ENCODE data around the gene TPT1.
"Not testable (repeated sequence)": the region's sequence is repeated elsewhere in the genome, so short reads cannot be mapped to it uniquely, and the experiment has no call there.

The TPT1 gene

DNA sequence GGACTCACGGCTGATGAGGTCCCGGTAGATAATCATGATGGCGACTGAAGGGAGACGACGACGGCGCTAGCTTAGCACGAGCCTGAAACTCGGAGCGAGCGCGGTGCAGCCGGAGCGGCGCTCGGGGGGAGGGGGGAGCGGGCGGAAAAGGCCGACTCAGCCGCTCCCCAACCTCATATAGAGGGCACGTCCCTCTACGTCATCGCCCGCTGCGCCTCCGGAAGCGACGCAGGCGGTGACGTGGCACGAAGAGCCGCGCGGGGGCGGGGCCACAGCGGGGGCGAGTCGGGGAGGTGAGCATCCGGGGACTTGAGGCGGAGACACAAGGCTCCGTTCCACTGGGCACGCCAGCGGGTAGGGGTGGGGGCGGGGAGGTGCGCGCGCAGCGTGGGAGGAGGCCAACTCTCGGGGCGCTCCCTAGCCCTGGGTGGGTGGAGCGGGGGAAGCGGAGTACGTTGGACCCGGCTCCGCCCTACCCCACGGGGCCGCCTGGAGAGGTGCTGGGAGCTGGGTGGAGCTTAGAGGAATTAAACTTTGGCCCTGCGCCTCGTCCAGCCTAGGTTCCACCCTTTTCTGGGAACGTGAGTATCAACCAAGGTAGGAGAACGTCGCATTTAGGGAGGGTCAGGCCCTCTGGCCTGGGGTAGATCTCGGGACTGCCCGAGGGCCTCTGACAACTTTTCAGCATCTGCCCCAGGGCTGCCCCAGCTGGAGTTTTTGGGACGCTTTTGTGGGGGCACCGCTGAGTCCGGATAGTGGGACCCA is at the start of gene TPT1:
TPT1 (minus strand) TSS at position 150 of the 765 bp plus-strand sequence; CDS start at position 36, 114 bp downstream.
- Histone ChIP-seq H3K27me3 (ENCODE audit: insufficient read depth, low read length, poor library complexity) (no peaks in the 10 kb centered on the region), H3K4me3 (ENCODE audit: low read depth in 1 of 2, low read length in 2 of 2) (peak within 1 kb of the TSS; percentile 77 to 92), H3K27ac (ENCODE audit: low read length) (peak within 1 kb of the TSS; percentile 95), H4K20me1 (ENCODE audit: insufficient read depth, low read length) (peaks cover 44% of the 10 kb centered on the region), H3K4me1 (ENCODE audit: insufficient read depth, low read length) (peaks cover 54% of the 10 kb centered on the region), H3K9me3 (ENCODE audit: insufficient read depth, low read length, severe bottlenecking) (no peaks in the 10 kb centered on the region), H3K4me2 (ENCODE audit: insufficient read depth, low read length) (peak within 1 kb of the TSS; percentile 85), H3K79me2 (ENCODE audit: insufficient read depth, low read length) (peaks cover 65% of the 10 kb centered on the region), H3K36me3 (ENCODE audit: insufficient read depth, low read length) (peaks cover 49% of the 10 kb centered on the region), H3K9ac (ENCODE audit: low read depth, low read length) (peak within 1 kb of the TSS; percentile 99), H2AFZ (ENCODE audit: low read depth, low read length) (peak within 1 kb of the TSS; percentile 93)
- DNase-seq, result peak; percentile 99
- peak; percentile 89 for ATAC-seq (ENCODE audit: insufficient read depth, low read depth)
- no peak for TF ChIP-seq EZH2 (IDR thresholded peaks at IDR 0.05; ENCODE audit: borderline replicate concordance, low read depth, low read length, severe bottlenecking)
- TF ChIP-seq, protein P1, sequence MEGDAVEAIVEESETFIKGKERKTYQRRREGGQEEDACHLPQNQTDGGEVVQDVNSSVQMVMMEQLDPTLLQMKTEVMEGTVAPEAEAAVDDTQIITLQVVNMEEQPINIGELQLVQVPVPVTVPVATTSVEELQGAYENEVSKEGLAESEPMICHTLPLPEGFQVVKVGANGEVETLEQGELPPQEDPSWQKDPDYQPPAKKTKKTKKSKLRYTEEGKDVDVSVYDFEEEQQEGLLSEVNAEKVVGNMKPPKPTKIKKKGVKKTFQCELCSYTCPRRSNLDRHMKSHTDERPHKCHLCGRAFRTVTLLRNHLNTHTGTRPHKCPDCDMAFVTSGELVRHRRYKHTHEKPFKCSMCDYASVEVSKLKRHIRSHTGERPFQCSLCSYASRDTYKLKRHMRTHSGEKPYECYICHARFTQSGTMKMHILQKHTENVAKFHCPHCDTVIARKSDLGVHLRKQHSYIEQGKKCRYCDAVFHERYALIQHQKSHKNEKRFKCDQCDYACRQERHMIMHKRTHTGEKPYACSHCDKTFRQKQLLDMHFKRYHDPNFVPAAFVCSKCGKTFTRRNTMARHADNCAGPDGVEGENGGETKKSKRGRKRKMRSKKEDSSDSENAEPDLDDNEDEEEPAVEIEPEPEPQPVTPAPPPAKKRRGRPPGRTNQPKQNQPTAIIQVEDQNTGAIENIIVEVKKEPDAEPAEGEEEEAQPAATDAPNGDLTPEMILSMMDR (IDR thresholded peaks at IDR 0.05; ENCODE audit: borderline replicate concordance, extremely low read depth, low read length, poor library complexity, severe bottlenecking), result no peak

DNA sequence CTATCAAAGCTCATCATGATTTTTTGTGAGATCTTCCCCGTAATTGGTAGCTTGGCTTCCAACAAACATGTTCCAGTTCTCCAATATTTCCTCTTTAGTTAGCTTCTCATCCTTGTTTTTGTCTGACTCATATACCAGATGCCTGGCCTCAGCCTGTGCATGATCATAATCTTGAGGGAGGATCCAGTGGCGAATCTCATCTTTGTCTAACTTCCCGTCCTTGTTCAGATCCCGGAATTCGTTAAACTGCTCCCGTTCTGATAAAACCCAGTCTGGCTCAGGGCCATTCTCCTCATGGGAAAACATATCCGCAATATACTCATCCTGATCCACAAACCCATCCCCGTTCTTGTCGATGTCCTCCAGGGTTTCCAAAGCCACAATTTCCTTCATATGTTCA is 49.4 kb upstream of the TPT1 start:
- H3K27me3 ChIP-seq (ENCODE audit: insufficient read depth, low read length, poor library complexity); H3K9ac ChIP-seq (ENCODE audit: low read depth, low read length); H3K79me2 ChIP-seq (ENCODE audit: insufficient read depth, low read length); H3K4me1 ChIP-seq (ENCODE audit: insufficient read depth, low read length); H3K4me2 ChIP-seq (ENCODE audit: insufficient read depth, low read length); H2AFZ ChIP-seq (ENCODE audit: low read depth, low read length); H3K36me3 ChIP-seq (ENCODE audit: insufficient read depth, low read length); DNase-seq; H4K20me1 ChIP-seq (ENCODE audit: insufficient read depth, low read length); H3K27ac ChIP-seq (ENCODE audit: low read length); H3K9me3 ChIP-seq (ENCODE audit: insufficient read depth, low read length, severe bottlenecking); ATAC-seq (ENCODE audit: insufficient read depth, low read depth); H3K4me3 ChIP-seq (ENCODE audit: low read depth in 1 of 2, low read length in 2 of 2): not testable (repeated sequence)

DNA sequence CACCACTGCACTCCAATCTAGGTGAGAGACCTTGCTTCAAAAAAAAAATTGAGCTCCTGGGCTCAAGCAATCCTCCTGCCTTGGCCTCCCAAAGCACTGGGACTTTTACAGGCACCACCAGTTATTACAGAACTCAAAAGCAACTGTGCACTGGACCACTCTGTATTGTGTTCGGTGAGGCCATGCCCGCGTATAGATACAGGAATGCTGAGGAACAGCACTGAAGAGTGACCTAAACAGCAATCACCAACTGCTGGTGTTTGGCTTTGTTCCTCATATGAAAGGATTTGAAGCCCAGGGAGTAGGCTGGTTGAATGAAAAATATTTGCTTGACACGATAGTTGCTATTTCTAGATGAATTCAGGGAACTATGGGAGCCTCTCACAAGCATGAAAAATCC is 47.7 kb upstream of the TPT1 start:
- DNase-seq, result no peak
- Histone ChIP-seq H3K4me1 (ENCODE audit: insufficient read depth, low read length) (no peaks in the 10 kb centered on the region), H3K27ac (ENCODE audit: low read length) (no peak overlapping the region), H3K27me3 (ENCODE audit: insufficient read depth, low read length, poor library complexity) (no peaks in the 10 kb centered on the region), H4K20me1 (ENCODE audit: insufficient read depth, low read length) (no peaks in the 10 kb centered on the region), H3K79me2 (ENCODE audit: insufficient read depth, low read length) (no peaks in the 10 kb centered on the region), H3K9me3 (ENCODE audit: insufficient read depth, low read length, severe bottlenecking) (no peaks in the 10 kb centered on the region), H2AFZ (ENCODE audit: low read depth, low read length) (no peak overlapping the region), H3K36me3 (ENCODE audit: insufficient read depth, low read length) (0 out of 2 replicates have a peak, but pooled peaks cover 2% of the 10 kb centered on the region), H3K9ac (ENCODE audit: low read depth, low read length) (no peak overlapping the region), H3K4me2 (ENCODE audit: insufficient read depth, low read length) (no peak overlapping the region), H3K4me3 (ENCODE audit: low read depth in 1 of 2, low read length in 2 of 2) (no peak overlapping the region)
- ATAC-seq (ENCODE audit: insufficient read depth, low read depth), result no peak
- TF ChIP-seq, protein P1 (IDR thresholded peaks at IDR 0.05; ENCODE audit: borderline replicate concordance, extremely low read depth, low read length, poor library complexity, severe bottlenecking), result no peak
- TF ChIP-seq EZH2 (IDR thresholded peaks at IDR 0.05; ENCODE audit: borderline replicate concordance, low read depth, low read length, severe bottlenecking), result no peak

GRCh38 chr13:45386892-45387575 is 46.1 kb upstream of the TPT1 start:
- ATAC-seq (ENCODE audit: insufficient read depth, low read depth), result 0 out of 3 replicates have a peak, but pooled peaks have one; percentile 29
- not testable (repeated sequence) for H3K79me2 ChIP-seq (ENCODE audit: insufficient read depth, low read length); H3K27me3 ChIP-seq (ENCODE audit: insufficient read depth, low read length, poor library complexity); H2AFZ ChIP-seq (ENCODE audit: low read depth, low read length); H3K4me1 ChIP-seq (ENCODE audit: insufficient read depth, low read length); H3K9me3 ChIP-seq (ENCODE audit: insufficient read depth, low read length, severe bottlenecking); DNase-seq; H3K4me2 ChIP-seq (ENCODE audit: insufficient read depth, low read length); H4K20me1 ChIP-seq (ENCODE audit: insufficient read depth, low read length); H3K4me3 ChIP-seq (ENCODE audit: low read depth in 1 of 2, low read length in 2 of 2); H3K36me3 ChIP-seq (ENCODE audit: insufficient read depth, low read length); H3K9ac ChIP-seq (ENCODE audit: low read depth, low read length); H3K27ac ChIP-seq (ENCODE audit: low read length)

Measured in DND-41 (cell line).